Colonic mucosa (tissue), 4 donors: ENCODE measurements around the gene CHST6. TPM values are rescaled to one million over a fixed set of nuclear protein-coding genes. Genes with fewer than 3 reads are reported as not detected.

Experiments used
- DNase-seq: peaks from one replicate; pipeline ENCODE4 v3.0.0-alpha.2; 2020
- H3K27ac ChIP-seq: fragments of 200-600 bp; one replicate; pipeline ENCODE4 v1.8.0; 2021
- H3K27me3 ChIP-seq: fragments of 200-600 bp; one replicate; pipeline ENCODE4 v1.8.0; 2021
- H3K36me3 ChIP-seq: fragments of 200-600 bp; one replicate; pipeline ENCODE4 v1.8.0; 2021
- H3K4me1 ChIP-seq: fragments of 200-600 bp; one replicate; pipeline ENCODE4 v1.8.0; 2021; ENCODE audit warnings: mild to moderate bottlenecking
- H3K4me3 ChIP-seq: fragments of 200-600 bp; one replicate; pipeline ENCODE4 v1.8.0; 2021
- H3K9ac ChIP-seq, 2 donors: one replicate each; pipeline ENCODE4 v1.7.0; 2013; ENCODE audit warnings: control low read depth in 2 of 2, low read depth in 2 of 2, low read length in 2 of 2
- H3K9me3 ChIP-seq: fragments of 200-600 bp; one replicate; pipeline ENCODE4 v1.8.0; 2021
- CTCF ChIP-seq: fragments of 200-600 bp; IDR thresholded peaks from one replicate; pipeline ENCODE4 v1.8.0; 2022; ENCODE audit warnings: antibody characterized with exemption, mild to moderate bottlenecking
- intact Hi-C: fragments of 100-400 bp; cut with DNase I; formaldehyde crosslinking; loops from one replicate; pipeline ENCODE4 v1.14.1; 2022
- total RNA-seq, 2 donors: library from RNA; stranded (reverse); fragmentation: NEBNext Ultra II Directional in 1 of 2; extraction: Animal tissue kit (Norgen Biotek cat#: 25700) in 1 of 2; gene quantifications; one replicate each; pipeline ENCODE4 v1.2.1, GENCODE V29; 2021
- donor health status: healthy.
- donor health status: DM: no; HTN: no; CAD: no.
- donor health status: DM: no; HTN: no; CAD: no.

The CHST6 gene
- total RNA-seq, 2 donors from 2014 or later = 2.7 to 5.6 TPM

GRCh38 chr16:75535211-75535843 is 40.1 kb upstream of the CHST6 start:
- Histone ChIP-seq H3K4me1 (no peaks in the 10 kb centered on the region), H3K9ac (peak overlapping the region; percentile 24 to 87), H3K4me3 (peak overlapping the region; percentile 44), H3K27ac (peak overlapping the region; percentile 65), H3K9me3 (no peaks in the 10 kb centered on the region), H3K27me3 (no peaks in the 10 kb centered on the region), H3K36me3 (no peaks in the 10 kb centered on the region)
- no peak for DNase-seq
- intact Hi-C loops = no loop called here
- no peak for TF ChIP-seq CTCF

GRCh38 chr16:75534560-75535205 is 39.4 kb upstream of the CHST6 start:
- Histone ChIP-seq H3K9ac (peak overlapping the region in 1 of 2 donors; percentile 87), H3K4me1 (no peaks in the 10 kb centered on the region), H3K27me3 (no peaks in the 10 kb centered on the region), H3K9me3 (no peaks in the 10 kb centered on the region), H3K4me3 (peak overlapping the region; percentile 44), H3K36me3 (no peaks in the 10 kb centered on the region), H3K27ac (peak overlapping the region; percentile 65)
- TF ChIP-seq CTCF = no peak
- intact Hi-C loops = no loop called here
- DNase-seq = no peak

GRCh38 chr16:75532791-75533190 is 37.5 kb upstream of the CHST6 start:
- Histone ChIP-seq H3K4me1 (no peaks in the 10 kb centered on the region), H3K27me3 (no peaks in the 10 kb centered on the region), H3K36me3 (no peaks in the 10 kb centered on the region), H3K27ac (no peak overlapping the region), H3K4me3 (no peak overlapping the region), H3K9ac (peak overlapping the region in 1 of 2 donors; percentile 32), H3K9me3 (no peaks in the 10 kb centered on the region)
- DNase-seq = no peak
- TF ChIP-seq CTCF = no peak
- intact Hi-C loops = no loop called here

GRCh38 chr16:75532142-75532765 is 37.0 kb upstream of the CHST6 start:
- no peak for TF ChIP-seq CTCF
- Histone ChIP-seq H3K9me3 (no peaks in the 10 kb centered on the region), H3K9ac (no peak overlapping the region), H3K27me3 (no peaks in the 10 kb centered on the region), H3K4me1 (no peaks in the 10 kb centered on the region), H3K4me3 (no peak overlapping the region), H3K27ac (no peak overlapping the region), H3K36me3 (no peaks in the 10 kb centered on the region)
- intact Hi-C loops = no loop called here
- DNase-seq = no peak

- DNase-seq = no peak
- intact Hi-C loops = no loop called here
- no peaks in the 10 kb centered on the region for H3K27me3 ChIP-seq
- TF ChIP-seq CTCF = no peak
- no peak overlapping the region for H3K4me3 ChIP-seq
- no peaks in the 10 kb centered on the region for H3K9me3 ChIP-seq
- H3K9ac ChIP-seq = no peak overlapping the region
- H3K36me3 ChIP-seq = no peaks in the 10 kb centered on the region
- H3K27ac ChIP-seq = no peak overlapping the region
- H3K4me1 ChIP-seq = no peaks in the 10 kb centered on the region
Observed at GRCh38 chr16:75529959-75530358, 34.7 kb upstream of the CHST6 start.
